Colonic mucosa (tissue), 4 donors: ENCODE measurements around the gene TENM4. TPM values are rescaled to one million over a fixed set of nuclear protein-coding genes. Genes with fewer than 3 reads are reported as not detected.

Source experiments
- DNase-seq: peaks from one replicate; pipeline ENCODE4 v3.0.0-alpha.2; 2020
- H3K27ac ChIP-seq: fragments of 200-600 bp; one replicate; pipeline ENCODE4 v1.8.0; 2021
- H3K27me3 ChIP-seq: fragments of 200-600 bp; one replicate; pipeline ENCODE4 v1.8.0; 2021
- H3K36me3 ChIP-seq: fragments of 200-600 bp; one replicate; pipeline ENCODE4 v1.8.0; 2021
- H3K4me1 ChIP-seq: fragments of 200-600 bp; one replicate; pipeline ENCODE4 v1.8.0; 2021; ENCODE audit warnings: mild to moderate bottlenecking
- H3K4me3 ChIP-seq: fragments of 200-600 bp; one replicate; pipeline ENCODE4 v1.8.0; 2021
- H3K9ac ChIP-seq, 2 donors: one replicate each; pipeline ENCODE4 v1.7.0; 2013; ENCODE audit warnings: control low read depth in 2 of 2, low read depth in 2 of 2, low read length in 2 of 2
- H3K9me3 ChIP-seq: fragments of 200-600 bp; one replicate; pipeline ENCODE4 v1.8.0; 2021
- CTCF ChIP-seq: fragments of 200-600 bp; IDR thresholded peaks from one replicate; pipeline ENCODE4 v1.8.0; 2022; ENCODE audit warnings: antibody characterized with exemption, mild to moderate bottlenecking
- intact Hi-C: fragments of 100-400 bp; cut with DNase I; formaldehyde crosslinking; loops from one replicate; pipeline ENCODE4 v1.14.1; 2022
- total RNA-seq, 2 donors: library from RNA; stranded (reverse); fragmentation: NEBNext Ultra II Directional in 1 of 2; extraction: Animal tissue kit (Norgen Biotek cat#: 25700) in 1 of 2; gene quantifications; one replicate each; pipeline ENCODE4 v1.2.1, GENCODE V29; 2021
- donor health status: healthy.
- donor health status: DM: no; HTN: no; CAD: no.
- donor health status: DM: no; HTN: no; CAD: no.

The TENM4 gene
- total RNA-seq, 2 donors from 2014 or later, result 0.48 to 1.2 TPM

- no peak overlapping the region for H3K4me3 ChIP-seq
- no peak for DNase-seq
- intact Hi-C loops, result no loop called here
- H3K4me1 ChIP-seq, result no peaks in the 10 kb centered on the region
- no peak overlapping the region for H3K27ac ChIP-seq
- H3K27me3 ChIP-seq, result no peaks in the 10 kb centered on the region
- no peak overlapping the region for H3K9ac ChIP-seq
- no peaks in the 10 kb centered on the region for H3K36me3 ChIP-seq
- no peaks in the 10 kb centered on the region for H3K9me3 ChIP-seq
- no peak for TF ChIP-seq CTCF
Observed at GRCh38 chr11:79235696-79236095, 205.1 kb downstream of the TENM4 start.

GRCh38 chr11:79232346-79232745 lies 208.5 kb downstream of the TENM4 start:
- no peak overlapping the region for H3K27ac ChIP-seq
- H3K36me3 ChIP-seq, result no peaks in the 10 kb centered on the region
- no peaks in the 10 kb centered on the region for H3K9me3 ChIP-seq
- no peak overlapping the region for H3K4me3 ChIP-seq
- no peak for DNase-seq
- H3K9ac ChIP-seq, result no peak overlapping the region
- no peaks in the 10 kb centered on the region for H3K4me1 ChIP-seq
- H3K27me3 ChIP-seq, result no peaks in the 10 kb centered on the region
- intact Hi-C loops, result no loop called here
- TF ChIP-seq CTCF, result no peak

GRCh38 chr11:79229047-79229446 lies 211.8 kb downstream of the TENM4 start:
- Histone ChIP-seq H3K27ac (no peak overlapping the region), H3K36me3 (no peaks in the 10 kb centered on the region), H3K4me1 (no peaks in the 10 kb centered on the region), H3K9ac (no peak overlapping the region), H3K9me3 (no peaks in the 10 kb centered on the region), H3K27me3 (no peaks in the 10 kb centered on the region), H3K4me3 (no peak overlapping the region)
- intact Hi-C loops, result no loop called here
- DNase-seq, result no peak
- no peak for TF ChIP-seq CTCF

- Histone ChIP-seq H3K9me3 (no peaks in the 10 kb centered on the region), H3K36me3 (no peaks in the 10 kb centered on the region), H3K4me1 (no peaks in the 10 kb centered on the region), H3K9ac (no peak overlapping the region), H3K27ac (no peak overlapping the region), H3K27me3 (no peaks in the 10 kb centered on the region), H3K4me3 (no peak overlapping the region)
- intact Hi-C loops, result no loop called here
- no peak for TF ChIP-seq CTCF
- DNase-seq, result no peak
Observed at GRCh38 chr11:79227767-79228755, 212.8 kb downstream of the TENM4 start.

GRCh38 chr11:79227308-79227707 lies 213.5 kb downstream of the TENM4 start:
- no peak for TF ChIP-seq CTCF
- Histone ChIP-seq H3K9me3 (no peaks in the 10 kb centered on the region), H3K27me3 (no peaks in the 10 kb centered on the region), H3K36me3 (no peaks in the 10 kb centered on the region), H3K27ac (no peak overlapping the region), H3K4me1 (no peaks in the 10 kb centered on the region), H3K9ac (no peak overlapping the region), H3K4me3 (no peak overlapping the region)
- no peak for DNase-seq
- intact Hi-C loops, result no loop called here
